Parathyroid adenoma (tissue), 2 donors: Measurements from ENCODE around the gene MICALL2.

Experiments
- H2AFZ ChIP-seq: fragments of 300-600 bp; sonication (generic); one replicate; pipeline ENCODE4 v1.7.0; 2017; ENCODE audit warnings: antibody characterized with exemption, mild to moderate bottlenecking
- H3K27ac ChIP-seq: fragments of 300-600 bp; sonication (generic); one replicate; pipeline ENCODE4 v1.7.0; 2017
- H3K27me3 ChIP-seq: fragments of 300-600 bp; sonication (generic); one replicate; pipeline ENCODE4 v1.7.0; 2017; ENCODE audit warnings: low read length; ENCODE audit not compliant: control insufficient read depth, insufficient read depth
- H3K36me3 ChIP-seq: fragments of 300-600 bp; sonication (generic); one replicate; pipeline ENCODE4 v1.7.0; 2017; ENCODE audit warnings: low read length; ENCODE audit not compliant: control insufficient read depth, insufficient read depth
- H3K4me1 ChIP-seq: fragments of 300-600 bp; sonication (generic); one replicate; pipeline ENCODE4 v1.7.0; 2017; ENCODE audit warnings: control low read depth
- H3K4me2 ChIP-seq: fragments of 300-600 bp; sonication (generic); one replicate; pipeline ENCODE4 v1.7.0; 2017; ENCODE audit warnings: low read length
- H3K4me3 ChIP-seq: fragments of 300-600 bp; sonication (generic); one replicate; pipeline ENCODE4 v1.7.0; 2017; ENCODE audit warnings: low read depth, low read length
- H3K79me2 ChIP-seq: fragments of 300-600 bp; sonication (generic); one replicate; pipeline ENCODE4 v1.7.0; 2017; ENCODE audit warnings: control low read depth
- H3K9ac ChIP-seq: fragments of 300-600 bp; sonication (generic); one replicate; pipeline ENCODE4 v1.7.0; 2017; ENCODE audit warnings: mild to moderate bottlenecking
- H3K9me3 ChIP-seq: fragments of 300-600 bp; sonication (generic); one replicate; pipeline ENCODE4 v1.7.0; 2017; ENCODE audit warnings: low read length; ENCODE audit not compliant: control insufficient read depth
- CTCF ChIP-seq: fragments of 300-600 bp; sonication (generic); IDR thresholded peaks from one replicate; pipeline ENCODE4 v1.7.0; 2017; ENCODE audit warnings: antibody characterized with exemption, mild to moderate bottlenecking
- donor health status: primary hyperparathyroidism.

The MICALL2 gene

GRCh38 chr7:1411414-1411813, 47.9 kb downstream of the MICALL2 start:
- Histone ChIP-seq H3K4me1 (no peaks in the 10 kb centered on the region), H3K4me2 (no peak overlapping the region), H2AFZ (no peak overlapping the region), H3K4me3 (no peak overlapping the region), H3K27me3 (peaks cover 3% of the 10 kb centered on the region), H3K27ac (no peak overlapping the region), H3K9ac (no peak overlapping the region), H3K79me2 (no peaks in the 10 kb centered on the region), H3K36me3 (no peaks in the 10 kb centered on the region), H3K9me3 (no peaks in the 10 kb centered on the region)
- no peak for TF ChIP-seq CTCF

DNA sequence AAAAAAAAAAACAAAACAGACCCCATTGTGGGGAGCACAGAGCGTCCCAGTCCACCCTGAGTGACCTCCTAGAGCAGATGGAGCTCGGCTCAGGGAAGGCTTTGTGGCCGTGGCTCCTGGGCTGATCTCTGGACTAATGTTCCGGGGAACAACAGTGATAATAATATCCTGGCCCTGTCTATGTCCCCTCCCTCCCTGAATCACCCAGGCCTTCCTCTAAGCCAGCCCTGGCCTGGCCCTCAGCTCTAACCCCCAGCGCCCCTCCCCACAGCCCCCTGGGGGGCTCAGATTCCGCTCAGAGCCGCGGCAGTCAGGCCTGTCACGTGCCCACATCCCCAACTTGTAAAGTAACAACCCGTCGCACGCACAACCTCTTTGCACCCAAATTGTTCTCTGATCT, 48.3 kb downstream of the MICALL2 start:
- Histone ChIP-seq H3K36me3 (no peaks in the 10 kb centered on the region), H3K9ac (no peak overlapping the region), H3K4me2 (no peak overlapping the region), H3K27ac (no peak overlapping the region), H3K79me2 (no peaks in the 10 kb centered on the region), H3K9me3 (no peaks in the 10 kb centered on the region), H3K27me3 (peaks cover 3% of the 10 kb centered on the region), H3K4me3 (no peak overlapping the region), H3K4me1 (no peaks in the 10 kb centered on the region), H2AFZ (no peak overlapping the region)
- no peak for TF ChIP-seq CTCF

- H3K4me2 ChIP-seq, result no peak overlapping the region
- TF ChIP-seq CTCF, result no peak
- no peak overlapping the region for H3K4me3 ChIP-seq
- no peaks in the 10 kb centered on the region for H3K9me3 ChIP-seq
- no peak overlapping the region for H2AFZ ChIP-seq
- H3K36me3 ChIP-seq, result no peaks in the 10 kb centered on the region
- H3K4me1 ChIP-seq, result no peaks in the 10 kb centered on the region
- H3K9ac ChIP-seq, result no peak overlapping the region
- H3K27ac ChIP-seq, result no peak overlapping the region
- peaks cover 3% of the 10 kb centered on the region for H3K27me3 ChIP-seq
- H3K79me2 ChIP-seq, result no peaks in the 10 kb centered on the region
Observed at GRCh38 chr7:1409555-1409954, 49.7 kb downstream of the MICALL2 start.

GRCh38 chr7:1408466-1408865, 50.8 kb downstream of the MICALL2 start:
- Histone ChIP-seq H3K27ac (no peak overlapping the region), H3K4me2 (no peak overlapping the region), H3K79me2 (no peaks in the 10 kb centered on the region), H3K36me3 (no peaks in the 10 kb centered on the region), H3K4me1 (no peaks in the 10 kb centered on the region), H3K9me3 (no peaks in the 10 kb centered on the region), H3K4me3 (no peak overlapping the region), H2AFZ (no peak overlapping the region), H3K27me3 (peaks cover 3% of the 10 kb centered on the region), H3K9ac (no peak overlapping the region)
- no peak for TF ChIP-seq CTCF

GRCh38 chr7:1407892-1408291, 51.4 kb downstream of the MICALL2 start:
- no peaks in the 10 kb centered on the region for H3K9me3 ChIP-seq
- H3K27ac ChIP-seq, result no peak overlapping the region
- no peaks in the 10 kb centered on the region for H3K79me2 ChIP-seq
- H2AFZ ChIP-seq, result no peak overlapping the region
- H3K4me2 ChIP-seq, result no peak overlapping the region
- no peak overlapping the region for H3K9ac ChIP-seq
- no peaks in the 10 kb centered on the region for H3K4me1 ChIP-seq
- H3K36me3 ChIP-seq, result no peaks in the 10 kb centered on the region
- H3K27me3 ChIP-seq, result peaks cover 3% of the 10 kb centered on the region
- no peak for TF ChIP-seq CTCF
- H3K4me3 ChIP-seq, result no peak overlapping the region
